Astrocyte (in vitro differentiated cells and primary cell): ENCODE data around the gene MARK4. TPM values are rescaled to one million over a fixed set of nuclear protein-coding genes. Genes with fewer than 3 reads are reported as not detected.

Experiments used
- DNase-seq: peaks from one replicate; pipeline ENCODE4 v3.0.0-alpha.2; 2010; ENCODE audit warnings: low read depth
- FAIRE-seq: peaks from 2 replicates; lab custom pipeline; 2011; peaks lifted over from hg19 to GRCh38; lab: Jason Lieb, UNC
- H2AFZ ChIP-seq: 2 replicates; pipeline ENCODE4 v1.6.0; 2012; ENCODE audit warnings: low read depth, low read length, inconsistent platforms
- H3K27ac ChIP-seq: 2 replicates; pipeline ENCODE4 v1.5.1; 2011; ENCODE audit warnings: low read depth, low read length, inconsistent platforms
- H3K27me3 ChIP-seq: 2 replicates; pipeline ENCODE4 v1.6.0; 2011; ENCODE audit warnings: low read length, inconsistent platforms; ENCODE audit not compliant: insufficient read depth
- H3K36me3 ChIP-seq: 2 replicates; pipeline ENCODE4 v1.5.1; 2011; ENCODE audit warnings: low read length, inconsistent platforms; ENCODE audit not compliant: insufficient read depth
- H3K4me1 ChIP-seq: 2 replicates; pipeline ENCODE4 v1.5.1; 2011; ENCODE audit warnings: low read length, inconsistent platforms; ENCODE audit not compliant: insufficient read depth
- H3K4me2 ChIP-seq: 2 replicates; pipeline ENCODE4 v1.6.0; 2012; ENCODE audit warnings: low read length, inconsistent platforms
- H3K4me3 ChIP-seq: 2 replicates; pipeline ENCODE4 v1.5.1; 2011; ENCODE audit warnings: low read depth, mild to moderate bottlenecking, low read length, inconsistent platforms; ENCODE audit not compliant: insufficient read depth
- H3K79me2 ChIP-seq: 2 replicates; pipeline ENCODE4 v1.6.0; 2012; ENCODE audit warnings: mild to moderate bottlenecking, low read length, inconsistent platforms; ENCODE audit not compliant: insufficient read depth
- H3K9ac ChIP-seq: 2 replicates; pipeline ENCODE4 v1.6.0; 2012; ENCODE audit warnings: mild to moderate bottlenecking, low read length, inconsistent platforms
- H3K9me3 ChIP-seq: 2 replicates; pipeline ENCODE4 v1.5.1; 2012; ENCODE audit warnings: low read depth, mild to moderate bottlenecking, low read length, inconsistent platforms; ENCODE audit not compliant: insufficient read depth
- H4K20me1 ChIP-seq: 2 replicates; pipeline ENCODE4 v1.6.0; 2012; ENCODE audit warnings: low read length, inconsistent platforms; ENCODE audit not compliant: insufficient read depth
- H3K27ac Mint-ChIP-seq: one replicate; pipeline ENCODE4 v1.8.0; 2021; ENCODE audit warnings: mild to moderate bottlenecking, mixed read lengths; ENCODE audit not compliant: unreplicated experiment
- H3K27me3 Mint-ChIP-seq: one replicate; pipeline ENCODE4 v1.8.0; 2021; ENCODE audit warnings: low read depth, mixed read lengths; ENCODE audit not compliant: unreplicated experiment
- H3K36me3 Mint-ChIP-seq: one replicate; pipeline ENCODE4 v1.8.0; 2021; ENCODE audit warnings: low read depth, mixed read lengths; ENCODE audit not compliant: unreplicated experiment
- H3K4me1 Mint-ChIP-seq: one replicate; pipeline ENCODE4 v1.8.0; 2021; ENCODE audit warnings: low read depth, mixed read lengths; ENCODE audit not compliant: unreplicated experiment
- H3K4me3 Mint-ChIP-seq: one replicate; pipeline ENCODE4 v1.8.0; 2021; ENCODE audit warnings: mild to moderate bottlenecking, moderate library complexity, mixed read lengths; ENCODE audit not compliant: unreplicated experiment
- H3K9me3 Mint-ChIP-seq: one replicate; pipeline ENCODE4 v1.8.0; 2021; ENCODE audit warnings: mild to moderate bottlenecking, mixed read lengths; ENCODE audit not compliant: unreplicated experiment
- EZH2 ChIP-seq: IDR thresholded peaks from 2 replicates; pipeline ENCODE4 v1.6.1; 2012; ENCODE audit warnings: mild to moderate bottlenecking, low read length, inconsistent platforms; ENCODE audit not compliant: insufficient read depth
- total RNA-seq: library from RNA; stranded (reverse); gene quantifications from 2 replicates; pipeline ENCODE4 v1.2.1, GENCODE V29; 2021
- TF ChIP-seq, protein P1 (sequence below): IDR thresholded peaks from 2 replicates; pipeline ENCODE4 v1.5.1; 2011; ENCODE audit warnings: low read depth, mild to moderate bottlenecking, inconsistent platforms, low read length, moderate library complexity; ENCODE audit not compliant: insufficient read depth

The MARK4 gene
- total RNA-seq, 1 donor from 2014 or later = 61.0 TPM

DNA sequence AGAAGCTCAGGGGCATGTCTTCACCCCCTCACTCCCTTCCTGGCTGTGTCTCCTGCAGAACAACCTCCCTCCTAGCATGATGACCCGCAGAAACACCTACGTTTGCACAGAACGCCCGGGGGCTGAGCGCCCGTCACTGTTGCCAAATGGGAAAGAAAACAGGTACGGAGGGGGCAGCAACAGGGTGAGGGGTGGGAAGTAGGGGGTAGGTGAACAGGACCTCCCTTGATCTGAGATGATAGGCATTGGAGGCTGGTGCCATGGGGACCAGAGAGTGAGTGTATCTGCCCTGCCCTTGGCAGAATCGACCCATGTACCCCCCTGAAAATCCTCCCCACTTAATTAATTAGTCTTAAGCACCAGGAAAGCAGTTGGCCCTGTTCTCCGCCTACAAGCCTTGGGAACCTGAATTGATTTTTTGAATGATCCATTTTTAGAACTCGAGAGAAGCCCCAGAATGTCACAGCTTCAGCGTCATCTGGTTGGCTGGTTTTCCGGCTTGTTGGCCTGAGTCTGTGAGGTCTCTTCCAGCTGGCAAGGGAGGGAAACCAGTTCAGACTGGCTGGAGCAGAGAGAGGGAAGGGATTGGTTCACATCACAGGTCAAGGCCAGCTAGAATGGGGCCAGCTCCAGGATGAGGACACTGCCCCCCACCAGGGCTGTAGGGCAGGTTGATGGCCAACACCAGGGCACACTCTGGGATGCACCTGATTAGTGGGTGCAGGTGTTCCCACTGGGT, 43.4 kb downstream of the MARK4 start:
- Mint-ChIP-seq H3K4me3 (no peak overlapping the region), H3K4me1 (peaks cover 4% of the 10 kb centered on the region), H3K9me3 (no peaks in the 10 kb centered on the region), H3K27ac (no peak overlapping the region), H3K27me3 (no peaks in the 10 kb centered on the region), H3K36me3 (peaks cover 50% of the 10 kb centered on the region)
- no peaks in the 10 kb centered on the region for H4K20me1 ChIP-seq
- no peak overlapping the region for H3K9ac ChIP-seq
- no peak for FAIRE-seq
- no peak overlapping the region for H2AFZ ChIP-seq
- H3K79me2 ChIP-seq = no peaks in the 10 kb centered on the region
- no peak for TF ChIP-seq EZH2
- no peak for DNase-seq
- H3K4me1 ChIP-seq = no peaks in the 10 kb centered on the region
- H3K4me2 ChIP-seq = no peak overlapping the region
- no peaks in the 10 kb centered on the region for H3K9me3 ChIP-seq
- H3K4me3 ChIP-seq = no peak overlapping the region
- no peaks in the 10 kb centered on the region for H3K27me3 ChIP-seq
- H3K36me3 ChIP-seq = peaks cover 4% of the 10 kb centered on the region
- no peak overlapping the region for H3K27ac ChIP-seq

DNA sequence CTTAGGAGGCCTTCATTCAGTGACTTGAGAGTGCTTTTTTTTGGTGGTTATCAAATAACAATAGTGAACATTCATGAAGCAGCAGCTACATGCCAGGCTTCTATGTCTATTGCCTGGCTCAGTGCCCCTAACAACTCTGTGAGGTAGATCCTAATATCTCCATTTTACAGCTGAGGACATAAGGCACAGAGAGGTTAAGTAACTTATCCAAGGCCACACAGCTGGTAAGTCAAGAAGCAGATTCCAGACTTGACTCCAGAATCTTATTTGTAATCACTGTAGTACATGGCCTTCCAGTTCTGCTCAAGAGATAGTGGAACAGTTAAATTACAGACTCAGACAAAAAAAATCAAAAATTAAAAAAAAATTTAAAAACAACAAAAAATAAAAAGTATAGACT, 44.8 kb downstream of the MARK4 start:
- Mint-ChIP-seq H3K27ac (no peak overlapping the region), H3K27me3 (no peaks in the 10 kb centered on the region), H3K9me3 (no peaks in the 10 kb centered on the region), H3K4me1 (peaks cover 5% of the 10 kb centered on the region), H3K36me3 (peaks cover 49% of the 10 kb centered on the region), H3K4me3 (no peak overlapping the region)
- TF ChIP-seq EZH2 = no peak
- TF ChIP-seq, protein P1, sequence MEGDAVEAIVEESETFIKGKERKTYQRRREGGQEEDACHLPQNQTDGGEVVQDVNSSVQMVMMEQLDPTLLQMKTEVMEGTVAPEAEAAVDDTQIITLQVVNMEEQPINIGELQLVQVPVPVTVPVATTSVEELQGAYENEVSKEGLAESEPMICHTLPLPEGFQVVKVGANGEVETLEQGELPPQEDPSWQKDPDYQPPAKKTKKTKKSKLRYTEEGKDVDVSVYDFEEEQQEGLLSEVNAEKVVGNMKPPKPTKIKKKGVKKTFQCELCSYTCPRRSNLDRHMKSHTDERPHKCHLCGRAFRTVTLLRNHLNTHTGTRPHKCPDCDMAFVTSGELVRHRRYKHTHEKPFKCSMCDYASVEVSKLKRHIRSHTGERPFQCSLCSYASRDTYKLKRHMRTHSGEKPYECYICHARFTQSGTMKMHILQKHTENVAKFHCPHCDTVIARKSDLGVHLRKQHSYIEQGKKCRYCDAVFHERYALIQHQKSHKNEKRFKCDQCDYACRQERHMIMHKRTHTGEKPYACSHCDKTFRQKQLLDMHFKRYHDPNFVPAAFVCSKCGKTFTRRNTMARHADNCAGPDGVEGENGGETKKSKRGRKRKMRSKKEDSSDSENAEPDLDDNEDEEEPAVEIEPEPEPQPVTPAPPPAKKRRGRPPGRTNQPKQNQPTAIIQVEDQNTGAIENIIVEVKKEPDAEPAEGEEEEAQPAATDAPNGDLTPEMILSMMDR = no peak
- no peaks in the 10 kb centered on the region for H3K27me3 ChIP-seq
- no peak overlapping the region for H3K9ac ChIP-seq
- no peak overlapping the region for H2AFZ ChIP-seq
- DNase-seq (no peak), FAIRE-seq (no peak)
- no peak overlapping the region for H3K27ac ChIP-seq
- H3K4me2 ChIP-seq = no peak overlapping the region
- no peaks in the 10 kb centered on the region for H3K9me3 ChIP-seq
- no peak overlapping the region for H3K4me3 ChIP-seq
- no peaks in the 10 kb centered on the region for H4K20me1 ChIP-seq
- no peaks in the 10 kb centered on the region for H3K4me1 ChIP-seq
- H3K79me2 ChIP-seq = no peaks in the 10 kb centered on the region
- H3K36me3 ChIP-seq = peaks cover 4% of the 10 kb centered on the region

DNA sequence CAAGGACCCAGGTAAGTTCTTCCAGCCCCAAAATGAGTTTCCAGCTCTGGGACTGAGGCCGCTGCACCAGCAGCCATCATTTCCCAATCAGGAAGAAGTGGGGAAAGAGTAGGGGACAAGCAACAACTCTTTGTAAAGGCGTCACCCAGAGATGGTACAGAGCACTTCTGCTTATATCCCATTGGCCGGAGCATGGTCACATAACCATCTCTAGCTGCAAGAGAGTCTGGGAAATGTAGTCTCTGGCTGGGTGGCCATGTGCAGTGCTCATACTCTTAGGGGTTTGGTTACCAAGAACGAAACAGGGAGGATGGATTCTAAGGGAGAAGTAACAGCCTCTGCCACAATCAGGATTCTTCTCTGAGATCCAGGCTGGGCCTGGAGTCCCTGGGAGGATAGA, 45.3 kb downstream of the MARK4 start:
- FAIRE-seq (no peak), DNase-seq (no peak)
- Histone ChIP-seq H3K79me2 (no peaks in the 10 kb centered on the region), H3K4me2 (no peak overlapping the region), H3K27ac (no peak overlapping the region), H3K9me3 (no peaks in the 10 kb centered on the region), H4K20me1 (no peaks in the 10 kb centered on the region), H3K9ac (no peak overlapping the region), H3K36me3 (peaks cover 4% of the 10 kb centered on the region), H2AFZ (no peak overlapping the region), H3K4me1 (no peaks in the 10 kb centered on the region), H3K4me3 (no peak overlapping the region), H3K27me3 (no peaks in the 10 kb centered on the region)
- H3K36me3 Mint-ChIP-seq = peaks cover 47% of the 10 kb centered on the region
- TF ChIP-seq, protein P1 = no peak
- TF ChIP-seq EZH2 = no peak
- H3K27me3 Mint-ChIP-seq = no peaks in the 10 kb centered on the region
- no peak overlapping the region for H3K27ac Mint-ChIP-seq
- peaks cover 5% of the 10 kb centered on the region for H3K4me1 Mint-ChIP-seq
- H3K4me3 Mint-ChIP-seq = no peak overlapping the region
- no peaks in the 10 kb centered on the region for H3K9me3 Mint-ChIP-seq
